HG02973 (cell line): Measurements from ENCODE around the gene SLC1A5.
"Not testable (repeated sequence)": the region's sequence is repeated elsewhere in the genome, so short reads cannot be mapped to it uniquely, and the experiment has no call there.

Experiments
- ATAC-seq: cut with Tn5 transposase; IDR thresholded peaks from one replicate; pipeline ENCODE4 v1.9.1; 2021; ENCODE audit warnings: moderate library complexity; ENCODE audit not compliant: unreplicated experiment

The SLC1A5 gene

DNA sequence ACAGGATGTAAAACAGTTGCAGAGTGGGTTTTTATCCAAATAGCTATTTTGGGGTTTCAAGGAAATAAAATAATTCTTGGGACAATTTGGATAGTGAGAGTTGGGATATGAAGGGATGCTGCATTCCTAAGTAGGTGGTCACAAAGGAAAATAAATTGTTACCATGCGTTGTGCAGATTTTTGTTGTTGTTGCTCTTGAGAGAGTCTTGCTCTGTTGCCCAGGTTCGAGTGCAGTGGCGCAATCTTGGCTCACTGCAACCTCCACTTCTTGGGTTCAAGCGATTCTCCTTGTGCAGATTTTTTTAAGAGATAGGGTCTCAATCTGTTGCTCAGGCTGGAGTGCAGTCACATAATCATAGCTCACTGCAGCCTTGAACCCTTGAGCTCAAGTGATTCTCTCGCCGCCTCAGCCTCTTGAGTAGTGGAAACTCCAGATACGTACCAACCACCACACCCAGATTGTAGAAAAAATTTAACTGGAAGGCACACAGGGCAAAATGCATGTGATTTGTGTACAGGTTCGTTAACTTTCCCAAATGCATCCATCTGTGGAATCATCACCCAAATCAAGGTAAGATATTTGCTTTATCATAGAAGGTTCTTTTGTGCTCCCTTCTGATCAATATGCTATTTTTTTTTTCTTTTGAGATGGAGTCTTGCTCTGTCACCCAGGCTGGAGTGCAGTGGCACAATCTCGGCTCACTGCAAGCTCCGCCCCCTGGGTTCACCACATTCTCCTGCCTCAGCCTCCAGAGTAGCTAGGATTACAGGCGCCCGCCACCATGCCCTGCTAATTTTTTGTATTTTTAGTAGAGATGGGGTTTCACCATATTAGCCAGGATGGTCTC lies 16.0 kb downstream of the SLC1A5 start:
- ATAC-seq, result no peak

DNA sequence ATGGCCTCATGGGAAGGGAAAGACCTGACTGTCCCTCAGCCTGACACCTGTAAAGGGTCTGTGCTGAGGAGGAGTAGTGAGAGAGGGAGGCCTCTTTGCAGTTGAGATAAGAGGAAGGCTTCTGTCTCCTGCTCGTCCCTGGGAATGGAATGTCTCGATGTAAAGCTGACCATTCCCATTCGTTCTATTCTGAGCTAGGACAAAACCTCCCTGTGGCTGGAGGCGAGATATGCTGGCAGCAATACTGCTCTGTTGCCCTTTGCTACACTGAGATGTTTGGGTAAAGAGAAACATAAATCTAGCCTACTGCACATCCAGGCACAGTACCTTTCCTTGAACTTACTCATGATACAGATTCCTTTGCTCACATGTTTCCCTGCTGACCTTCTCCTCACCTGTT lies 19.6 kb downstream of the SLC1A5 start:
- not testable (repeated sequence) for ATAC-seq

DNA sequence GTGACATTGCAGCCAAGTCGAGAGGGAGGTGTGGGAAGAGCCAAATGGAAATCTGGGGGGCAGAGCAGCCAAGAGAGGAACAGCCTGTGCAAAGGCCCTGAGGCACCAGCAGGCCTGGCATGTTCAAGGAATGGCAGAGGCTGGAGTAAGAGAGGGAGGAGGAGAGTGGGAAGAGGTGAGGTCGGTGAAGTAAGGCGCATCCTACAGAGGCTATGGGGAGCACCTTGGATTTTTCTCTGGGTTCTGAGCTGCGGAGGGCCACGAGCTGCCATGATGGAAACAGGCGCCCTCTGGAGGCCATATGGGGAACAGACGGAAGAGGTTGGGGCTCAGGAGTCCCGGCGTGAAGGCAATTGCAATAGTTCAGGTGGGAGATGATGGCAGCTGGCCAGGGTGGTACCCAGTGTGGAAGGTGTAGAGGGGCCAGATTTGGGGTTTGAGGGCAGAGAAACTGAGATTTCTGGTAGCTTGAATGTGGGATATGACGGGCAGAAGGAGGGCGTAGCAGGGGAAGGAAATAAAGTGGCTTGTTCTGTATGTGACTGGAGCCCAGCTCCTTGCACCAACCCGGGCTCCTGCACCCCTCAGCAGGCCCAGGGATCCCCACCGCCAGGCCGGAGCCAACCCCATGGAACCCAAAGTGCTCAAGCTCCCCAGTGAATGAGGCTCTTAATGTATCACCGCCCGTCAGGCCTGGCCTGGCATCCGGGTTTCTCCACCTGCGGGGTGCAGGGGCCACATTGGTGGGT lies 21.7 kb downstream of the SLC1A5 start:
- ATAC-seq, result no peak

DNA sequence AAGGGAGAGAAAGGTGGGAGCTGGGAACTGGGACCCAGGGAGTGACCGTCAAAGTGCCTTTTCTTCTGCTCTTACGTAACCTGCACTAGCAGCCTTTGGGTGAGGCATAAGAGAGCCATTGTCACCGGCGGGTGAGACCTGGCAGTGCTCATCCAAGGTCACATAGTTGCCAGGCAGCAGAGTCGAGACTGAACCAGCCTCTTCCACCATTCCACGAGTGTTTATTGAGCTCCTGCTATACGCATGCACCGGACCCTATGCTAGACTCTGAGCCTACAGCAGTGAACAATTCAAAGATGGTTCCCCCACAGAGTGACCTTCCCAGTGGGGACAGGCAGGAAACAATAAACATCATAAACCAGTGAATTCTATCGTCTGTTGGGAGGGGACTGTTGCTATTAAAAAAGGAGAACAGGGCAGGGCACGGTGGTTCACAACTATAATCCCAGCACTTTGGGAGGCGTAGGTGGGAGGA lies 23.5 kb downstream of the SLC1A5 start:
- no peak for ATAC-seq

DNA sequence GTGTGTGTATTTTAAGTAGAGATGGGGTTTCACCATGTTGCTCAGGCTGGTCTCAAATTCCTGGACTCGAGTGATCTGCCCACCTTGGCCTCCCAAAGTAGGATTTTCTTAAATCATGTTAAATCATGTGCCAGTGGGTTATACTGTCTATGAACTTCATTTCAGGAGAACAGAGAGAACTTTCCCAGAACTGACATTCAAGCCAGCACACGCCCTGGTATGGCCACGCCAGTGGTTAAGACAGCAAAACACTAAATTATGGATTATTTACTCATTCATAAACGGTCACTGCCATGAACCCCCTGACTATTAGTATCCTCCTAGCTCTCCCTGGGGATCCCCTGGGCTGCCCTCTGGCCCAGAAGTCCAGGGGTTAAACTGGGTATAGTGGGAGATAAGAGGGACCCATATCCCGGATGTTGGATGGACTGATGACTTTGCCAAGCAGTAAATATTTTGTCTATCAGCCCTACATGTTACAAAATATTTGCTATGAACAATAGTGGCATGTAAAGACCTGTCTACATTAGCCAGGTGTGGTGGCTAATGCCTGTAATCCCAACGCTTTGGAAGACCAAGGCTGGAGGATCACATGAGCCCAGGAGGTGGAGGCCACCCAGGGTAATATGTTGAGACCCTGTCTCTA lies 26.0 kb downstream of the SLC1A5 start:
- no peak for ATAC-seq

DNA sequence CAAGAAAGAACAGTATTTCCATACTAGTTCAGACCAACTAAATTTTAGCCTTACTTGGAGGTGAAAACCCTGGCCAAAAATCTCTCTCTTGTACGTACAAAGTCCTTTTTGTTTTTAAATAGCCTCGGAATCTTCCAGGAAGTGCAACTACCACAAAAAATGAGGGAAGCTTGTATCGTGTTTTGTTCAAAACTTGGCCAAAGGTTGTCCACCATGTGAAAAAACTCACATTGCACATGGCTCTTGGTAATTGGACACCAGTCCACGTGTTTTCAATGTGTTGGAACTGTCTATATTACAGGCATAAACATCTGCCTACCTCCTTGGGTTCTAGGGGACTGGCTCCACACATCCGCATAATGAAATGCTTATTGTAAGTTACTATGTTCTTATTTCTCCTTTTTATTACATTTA lies 27.0 kb downstream of the SLC1A5 start:
- ATAC-seq, result no peak

DNA sequence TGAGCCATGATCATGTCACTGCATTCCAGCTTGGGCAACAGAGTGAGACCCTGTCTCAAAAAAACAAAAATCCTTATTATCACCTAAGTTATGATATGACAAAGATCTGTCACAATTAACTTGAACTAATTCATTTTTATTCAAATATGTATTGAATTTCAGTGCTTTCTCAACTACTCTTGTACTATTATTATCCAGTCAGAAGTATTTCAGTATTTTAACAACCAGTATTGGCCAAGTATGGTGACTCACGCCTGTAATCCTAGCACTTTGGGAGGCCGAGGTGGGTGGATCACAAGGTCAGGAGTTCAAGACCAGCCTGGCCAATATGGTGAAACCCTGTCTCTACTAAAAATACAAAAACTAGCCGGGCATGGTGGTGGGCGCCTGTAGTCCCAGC lies 27.5 kb downstream of the SLC1A5 start:
- not testable (repeated sequence) for ATAC-seq

DNA sequence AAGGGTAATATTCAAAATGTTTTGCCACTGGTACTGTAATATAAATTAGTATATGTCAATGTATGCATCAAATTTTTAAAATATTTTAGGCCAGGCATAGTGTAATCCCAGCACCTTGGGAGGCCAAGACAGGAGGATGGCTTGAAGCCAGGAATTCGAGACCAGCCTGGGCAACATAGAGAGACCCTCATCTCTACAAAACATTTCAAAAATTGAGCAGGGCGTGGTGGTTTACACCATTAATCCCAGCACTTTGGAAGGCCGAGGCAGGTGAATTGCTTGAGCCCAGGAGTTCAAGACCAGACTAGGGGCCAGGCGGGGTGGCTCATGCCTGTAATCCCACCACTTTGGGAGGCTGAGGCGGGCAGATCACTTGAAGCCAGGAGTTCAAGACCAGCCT lies 28.0 kb downstream of the SLC1A5 start:
- ATAC-seq, result no peak

DNA sequence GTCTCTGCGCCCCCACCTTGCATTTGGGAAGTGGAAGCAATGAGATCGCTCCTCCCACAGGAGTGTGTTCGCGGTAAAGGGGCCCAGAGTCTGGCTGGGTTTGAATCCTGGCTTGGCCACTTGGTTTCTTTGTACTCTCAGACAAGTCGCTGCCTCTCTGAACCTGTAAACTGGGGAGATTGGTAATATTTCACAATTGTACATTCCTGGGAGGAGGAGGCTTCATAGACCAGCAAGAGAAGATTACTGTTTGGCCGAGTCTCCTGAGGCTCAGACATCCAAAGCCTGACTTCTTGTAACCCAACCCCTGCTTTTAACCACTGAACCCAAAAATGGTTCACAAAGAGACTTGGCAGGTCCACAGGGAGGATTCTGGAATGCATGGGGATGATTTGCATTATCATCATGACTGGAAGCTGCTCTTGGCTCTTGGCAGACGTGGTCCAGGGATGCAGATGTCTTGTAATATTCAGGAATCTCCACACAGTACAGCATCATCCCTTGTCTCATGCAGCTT lies 28.5 kb downstream of the SLC1A5 start:
- ATAC-seq, result no peak

DNA sequence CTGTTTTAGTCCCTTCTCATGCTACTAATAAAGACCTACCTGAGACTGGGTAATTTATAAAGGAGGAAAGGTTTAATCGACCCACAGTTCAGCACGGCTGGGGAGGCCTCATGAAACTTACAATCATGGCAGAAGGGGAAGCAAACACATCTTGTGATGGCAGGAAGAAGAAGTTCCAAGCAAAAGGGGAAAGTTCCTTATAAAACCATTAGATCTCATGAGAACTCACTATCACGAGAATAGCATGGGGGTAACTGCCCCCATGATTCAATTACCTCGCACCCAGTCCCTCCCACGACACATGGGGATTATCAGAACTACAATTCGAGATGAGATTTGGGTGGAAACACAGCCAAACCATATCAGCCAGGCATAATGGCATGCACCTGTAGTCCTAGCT lies 29.2 kb downstream of the SLC1A5 start:
- ATAC-seq, result no peak

DNA sequence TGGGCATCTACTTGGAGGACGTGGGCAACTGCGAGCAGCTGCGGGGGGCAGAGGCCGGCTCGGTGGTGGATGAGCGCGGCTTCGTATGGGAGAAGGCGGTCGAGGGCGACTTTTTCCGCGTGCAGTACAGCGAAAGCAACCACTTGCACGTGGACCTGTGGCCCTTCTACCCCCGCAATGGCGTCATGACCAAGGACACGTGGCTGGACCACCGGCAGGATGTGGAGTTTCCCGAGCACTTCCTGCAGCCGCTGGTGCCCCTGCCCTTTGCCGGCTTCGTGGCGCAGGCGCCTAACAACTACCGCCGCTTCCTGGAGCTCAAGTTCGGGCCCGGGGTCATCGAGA lies 31.9 kb downstream of the SLC1A5 start:
- no peak for ATAC-seq

DNA sequence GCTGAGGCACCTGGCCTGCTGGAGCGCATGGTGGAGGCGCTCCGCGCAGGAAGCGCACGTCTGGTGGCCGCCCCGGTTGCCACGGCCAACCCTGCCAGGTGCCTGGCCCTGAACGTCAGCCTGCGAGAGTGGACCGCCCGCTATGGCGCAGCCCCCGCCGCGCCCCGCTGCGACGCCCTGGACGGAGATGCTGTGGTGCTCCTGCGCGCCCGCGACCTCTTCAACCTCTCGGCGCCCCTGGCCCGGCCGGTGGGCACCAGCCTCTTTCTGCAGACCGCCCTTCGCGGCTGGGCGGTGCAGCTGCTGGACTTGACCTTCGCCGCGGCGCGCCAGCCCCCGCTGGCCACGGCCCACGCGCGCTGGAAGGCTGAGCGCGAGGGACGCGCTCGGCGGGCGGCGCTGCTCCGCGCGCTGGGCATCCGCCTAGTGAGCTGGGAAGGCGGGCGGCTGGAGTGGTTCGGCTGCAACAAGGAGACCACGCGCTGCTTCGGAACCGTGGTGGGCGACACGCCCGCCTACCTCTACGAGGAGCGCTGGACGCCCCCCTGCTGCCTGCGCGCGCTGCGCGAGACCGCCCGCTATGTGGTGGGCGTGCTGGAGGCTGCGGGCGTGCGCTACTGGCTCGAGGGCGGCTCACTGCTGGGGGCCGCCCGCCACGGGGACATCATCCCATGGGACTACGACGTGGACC lies 32.4 kb downstream of the SLC1A5 start:
- ATAC-seq, result no peak

DNA sequence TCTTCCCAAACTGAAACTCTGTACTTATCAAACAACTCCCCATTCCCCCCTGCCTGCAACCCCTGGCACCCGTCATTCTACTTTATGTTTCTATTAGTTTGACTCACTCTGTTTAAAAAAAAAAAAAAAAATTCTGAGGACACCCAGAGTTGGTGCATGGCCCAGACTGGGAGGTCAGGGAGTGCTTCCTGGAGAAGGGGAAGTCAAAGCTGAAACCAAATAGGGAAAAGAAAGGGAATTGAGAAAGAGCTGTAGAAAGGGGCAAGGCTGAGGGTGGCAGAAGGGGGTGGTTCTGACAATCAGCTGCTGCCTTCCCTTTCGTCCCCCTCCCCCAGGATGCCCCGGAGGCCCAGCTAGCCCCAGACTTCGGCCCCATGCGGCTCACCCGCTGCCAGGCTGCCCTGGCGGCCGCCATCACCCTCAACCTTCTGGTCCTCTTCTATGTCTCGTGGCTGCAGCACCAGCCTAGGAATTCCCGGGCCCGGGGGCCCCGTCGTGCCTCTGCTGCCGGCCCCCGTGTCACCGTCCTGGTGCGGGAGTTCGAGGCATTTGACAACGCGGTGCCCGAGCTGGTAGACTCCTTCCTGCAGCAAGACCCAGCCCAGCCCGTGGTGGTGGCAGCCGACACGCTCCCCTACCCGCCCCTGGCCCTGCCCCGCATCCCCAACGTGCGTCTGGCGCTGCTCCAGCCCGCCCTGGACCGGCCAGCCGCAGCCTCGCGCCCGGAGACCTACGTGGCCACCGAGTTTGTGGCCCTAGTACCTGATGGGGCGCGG lies 33.1 kb downstream of the SLC1A5 start:
- ATAC-seq, result no peak

DNA sequence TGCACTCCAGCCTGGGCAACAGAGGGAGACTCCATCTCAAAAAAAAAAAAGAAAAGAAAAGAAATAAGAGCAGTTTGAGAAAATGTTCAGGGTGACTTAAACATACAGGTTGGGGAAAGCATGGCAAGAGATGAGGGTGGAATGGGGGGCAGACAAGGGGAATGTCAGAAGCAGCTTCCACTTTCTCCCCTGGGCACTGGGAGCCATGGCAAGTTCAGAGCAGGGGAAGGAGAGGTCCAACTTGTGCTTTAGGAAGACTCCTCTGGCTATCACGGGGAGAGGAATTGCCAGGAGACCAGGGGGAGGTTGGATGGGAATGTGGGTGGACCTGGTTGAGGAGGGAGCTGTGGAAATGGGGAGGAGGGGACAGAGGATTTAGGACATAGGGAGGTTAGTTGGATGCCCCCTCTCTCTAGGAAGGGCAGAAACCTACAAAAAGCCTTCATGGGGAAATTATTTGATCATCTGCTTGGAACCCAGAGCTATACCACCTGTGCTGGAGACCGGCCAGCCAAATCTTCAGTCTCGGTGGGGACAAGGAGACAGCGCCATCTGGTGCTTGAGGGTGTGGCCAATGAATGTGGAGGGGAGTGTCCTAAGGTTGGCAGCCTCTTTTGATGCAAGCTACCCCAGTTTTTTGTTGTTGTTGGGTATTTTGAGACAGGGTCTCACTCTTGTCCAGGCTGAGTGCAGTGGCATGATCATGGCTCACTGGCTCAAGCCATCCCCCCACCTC lies 34.8 kb downstream of the SLC1A5 start:
- ATAC-seq, result peak; percentile 56

DNA sequence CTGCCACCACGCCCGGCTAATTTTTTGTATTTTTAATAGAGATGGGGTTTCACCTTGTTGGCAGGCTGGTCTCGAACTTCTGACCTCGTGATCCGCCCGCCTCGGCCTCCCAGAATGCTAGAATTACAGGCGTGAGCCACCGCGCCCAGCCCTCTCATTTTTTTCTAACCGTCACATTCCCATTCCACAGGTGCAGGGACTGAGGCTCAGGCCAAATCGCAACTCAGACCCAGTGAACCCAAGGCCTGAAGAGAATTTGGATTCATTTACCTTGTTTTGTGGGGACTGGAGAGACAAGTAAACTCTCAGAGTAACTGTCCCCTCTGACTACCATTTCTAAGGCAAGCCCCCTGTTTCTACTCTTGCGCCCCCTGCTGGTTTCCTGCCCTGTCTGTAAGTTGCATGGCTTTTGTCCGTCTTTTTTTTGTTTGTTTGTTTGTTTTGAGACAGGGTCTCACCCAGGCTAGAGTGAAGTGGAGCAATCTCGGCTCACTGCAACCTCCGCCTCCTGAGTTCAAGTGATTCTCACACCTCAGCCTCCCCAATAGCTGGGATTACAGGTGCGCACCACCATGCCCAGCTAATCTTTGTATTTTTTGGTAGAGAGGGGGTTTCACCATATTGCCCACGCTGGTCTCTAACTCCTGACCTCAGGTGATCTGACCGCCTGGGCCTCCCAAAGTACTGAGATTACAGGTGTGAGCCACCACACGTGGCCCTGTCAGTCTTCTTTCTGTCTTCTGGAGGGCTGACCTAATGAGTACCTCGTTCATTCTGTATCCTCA lies 39.9 kb downstream of the SLC1A5 start:
- no peak for ATAC-seq

DNA sequence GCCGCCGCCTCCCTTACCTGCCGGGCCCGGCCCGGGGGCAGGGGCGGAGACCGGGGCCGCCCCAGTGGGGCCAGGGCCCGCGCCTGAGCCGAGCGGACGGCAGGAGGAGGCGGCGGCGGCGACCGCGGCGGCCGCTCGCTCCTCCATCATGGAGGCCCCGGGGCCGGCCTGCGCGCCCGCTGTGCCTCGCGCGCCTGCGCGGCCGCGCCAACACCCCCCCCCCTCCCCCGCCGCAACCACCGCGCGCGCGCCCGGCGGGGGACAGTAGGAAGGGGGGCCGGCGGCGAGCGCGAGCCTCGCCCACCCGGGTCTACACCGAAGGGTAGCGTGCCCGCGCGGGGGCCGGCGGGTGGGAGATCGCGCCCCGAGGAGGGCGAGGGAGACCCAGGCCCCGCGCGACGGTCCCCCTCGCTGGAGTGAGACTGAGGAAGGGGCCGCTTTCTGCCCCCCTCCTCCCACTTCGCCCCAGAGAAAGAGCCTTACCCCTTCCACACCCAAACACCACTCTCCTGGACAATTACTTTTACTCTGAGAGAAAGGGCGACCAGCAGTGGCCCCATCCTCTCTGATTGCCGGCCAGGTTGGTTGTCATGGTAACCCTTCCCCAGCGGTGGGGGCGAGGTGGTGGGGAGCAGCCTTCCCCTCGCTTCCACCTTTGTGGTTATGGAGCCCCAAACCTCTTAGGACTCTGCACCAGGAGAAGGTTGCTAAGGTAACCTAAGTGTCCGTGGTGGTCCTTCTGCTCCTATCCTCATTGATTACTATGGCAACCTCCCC lies 41.9 kb downstream of the SLC1A5 start, which contains the start of gene STRN4:
TSS of gene STRN4 (minus strand) at position 170 of the 777 bp plus-strand sequence. CDS start at position 150, 20 bp downstream.
- peak; percentile 37 for ATAC-seq

DNA sequence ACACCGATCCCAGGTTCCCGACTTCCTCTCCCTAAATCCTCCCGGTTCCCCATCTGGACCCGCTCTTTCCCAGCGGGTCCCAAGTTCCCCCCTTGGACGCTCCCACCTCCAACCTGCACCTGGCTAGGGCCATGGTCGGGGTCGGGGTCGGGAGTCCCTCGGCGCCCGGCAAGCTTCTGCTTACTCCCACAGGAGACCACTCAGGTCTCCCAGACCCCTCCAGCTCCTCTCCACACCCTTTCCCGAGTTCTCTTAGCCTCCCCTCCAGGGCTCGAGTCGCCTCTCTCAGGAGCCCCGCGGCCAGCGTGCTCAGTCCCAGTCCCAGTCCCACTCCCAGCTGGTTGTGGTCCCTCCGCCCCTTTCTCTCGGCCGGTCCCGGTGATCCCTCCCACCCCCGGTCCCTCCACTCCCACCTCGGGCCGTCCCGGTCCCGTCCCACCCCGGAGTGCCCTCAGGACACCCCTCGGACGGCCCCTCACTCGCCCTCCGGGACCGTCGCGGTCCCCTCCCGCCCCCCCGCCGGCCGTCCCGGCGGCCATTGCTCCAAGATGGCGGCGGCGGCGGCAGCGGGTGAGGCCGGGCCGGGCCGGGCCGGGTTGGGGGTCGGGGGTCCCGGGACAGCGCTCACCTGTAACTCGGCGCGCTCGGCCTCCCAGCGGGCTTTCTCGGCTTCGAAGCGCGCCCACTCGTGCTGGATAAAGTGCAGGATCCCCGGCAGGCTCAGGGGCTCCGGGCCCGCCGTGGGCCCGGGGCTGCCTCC lies 42.7 kb downstream of the SLC1A5 start, which contains the start of gene FKRP:
TSS of gene FKRP (plus strand) at position 537 of the 760 bp plus-strand sequence. CDS start 9,394 bp downstream, outside the sequence.
- ATAC-seq, result peak; percentile 39
